GM18499 (cell line): ENCODE results near the gene BRI3.

Source experiments
- ATAC-seq: cut with Tn5 transposase; IDR thresholded peaks from one replicate; pipeline ENCODE4 v1.9.1; 2021; ENCODE audit warnings: moderate number of reproducible peaks; ENCODE audit not compliant: insufficient read depth, unreplicated experiment

BRI3 gene

DNA sequence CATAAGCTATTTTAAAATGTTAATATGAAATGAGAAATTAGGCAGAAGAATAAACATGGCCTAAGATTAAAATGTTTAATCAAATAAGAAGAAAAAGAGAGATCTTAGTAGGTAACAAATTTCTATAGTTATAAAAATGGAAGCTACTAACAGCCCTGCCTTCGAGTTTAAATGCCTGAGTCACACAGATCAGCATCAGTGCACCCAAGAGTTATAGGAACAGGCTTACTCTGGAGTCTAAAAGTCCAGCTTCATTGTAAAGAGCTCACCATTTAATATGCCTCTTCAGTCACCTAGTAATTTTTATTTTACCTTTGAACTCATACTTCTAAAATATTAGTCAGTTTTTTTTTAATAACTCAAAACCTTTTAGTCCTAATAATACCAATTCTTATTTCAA lies 52.6 kb downstream of the BRI3 start:
- no peak for ATAC-seq

DNA sequence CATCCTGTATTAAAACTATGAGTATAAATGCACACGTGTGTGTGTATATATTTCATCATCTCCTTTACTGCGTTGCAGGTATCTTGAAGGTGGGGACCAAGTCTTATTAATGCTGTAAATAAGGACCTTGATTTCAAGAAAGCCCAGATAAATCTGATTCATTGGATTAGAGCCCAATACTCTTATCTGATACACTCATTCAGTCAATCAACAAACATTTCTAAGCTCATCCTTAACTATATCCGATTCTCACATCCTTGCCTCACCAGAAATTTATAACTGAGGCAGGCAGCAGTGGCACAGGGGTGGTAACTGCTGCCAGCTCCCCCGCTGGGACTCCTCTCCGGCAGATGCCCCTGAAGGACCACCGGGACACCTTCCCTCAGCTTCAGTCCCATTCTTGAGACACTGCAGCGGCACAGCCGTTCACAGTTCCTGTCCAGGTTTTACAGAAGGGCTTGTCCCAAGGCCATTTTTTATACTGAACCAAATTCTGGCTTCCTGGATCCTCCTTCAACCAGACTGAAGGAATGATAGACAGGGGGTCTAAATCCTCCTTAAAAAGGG lies 54.0 kb downstream of the BRI3 start:
- no peak for ATAC-seq

DNA sequence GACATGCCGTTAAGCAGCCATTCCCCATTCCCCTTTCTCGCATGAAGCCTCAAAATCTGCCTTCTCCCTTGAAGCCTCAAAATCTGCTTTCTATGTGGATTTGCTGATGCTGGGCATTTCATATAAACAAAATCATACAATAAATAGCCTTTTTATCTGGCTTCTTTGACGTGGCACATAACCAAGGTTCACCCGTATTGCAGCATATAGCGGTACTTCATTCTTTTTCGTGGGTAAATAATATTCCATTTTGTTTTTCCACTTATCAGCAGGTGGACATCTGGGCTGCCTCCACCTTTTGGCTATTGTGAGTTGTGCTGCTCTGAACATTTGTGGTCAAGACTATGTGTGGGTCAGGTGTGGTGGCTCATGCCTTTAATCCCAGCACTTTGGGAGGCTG lies 57.0 kb downstream of the BRI3 start:
- ATAC-seq: no peak

DNA sequence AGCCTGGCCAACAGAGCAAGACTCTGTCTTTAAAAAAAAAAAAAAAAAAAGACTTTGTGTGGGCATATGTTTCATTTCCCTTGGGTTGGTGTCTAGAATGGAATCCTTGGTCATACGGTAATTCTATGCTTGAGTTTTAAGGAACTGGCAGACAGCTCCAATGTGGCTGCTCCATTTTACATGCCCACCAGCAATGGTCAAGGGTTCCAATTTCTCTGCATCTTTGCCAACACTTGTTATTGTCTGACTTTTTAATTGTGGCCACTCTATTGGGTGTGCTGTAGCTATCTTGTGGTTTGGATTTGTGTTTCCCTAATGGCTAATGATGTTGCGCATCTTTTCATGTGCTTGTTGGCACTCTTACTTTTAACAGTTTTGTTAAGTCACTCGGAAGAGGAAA lies 57.6 kb downstream of the BRI3 start:
- ATAC-seq: no peak

DNA sequence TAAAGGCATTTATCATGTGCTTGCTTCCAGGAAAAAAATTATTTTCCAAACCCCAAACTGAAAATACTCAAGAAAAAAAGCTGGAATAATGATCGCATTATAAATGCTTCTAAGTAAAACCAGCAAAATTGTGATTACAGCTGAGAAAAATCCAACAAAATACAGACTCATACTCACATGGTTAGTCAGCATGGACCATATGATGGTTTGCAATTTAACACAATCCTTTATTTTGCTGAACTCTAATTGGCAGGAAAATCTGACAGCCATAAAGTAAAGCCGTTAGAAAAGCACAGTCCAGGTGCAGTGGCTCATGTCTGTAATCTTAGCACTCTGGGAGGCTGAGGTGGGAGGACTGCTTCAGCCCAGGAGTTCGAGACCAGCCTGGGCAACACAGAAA lies 59.6 kb downstream of the BRI3 start:
- no peak for ATAC-seq
